Endodermal cell (in vitro differentiated cells): ENCODE measurements around the gene ACTRT3. TPM values are rescaled to one million over a fixed set of nuclear protein-coding genes. Genes with fewer than 3 reads are reported as not detected.

ENCODE experiments used
- DNase-seq: peaks from one replicate; pipeline ENCODE4 v3.0.0-alpha.2; 2017
- H3K27ac ChIP-seq: 2 replicates; pipeline ENCODE4 v1.5.1; 2013; ENCODE audit warnings: mild to moderate bottlenecking, low read depth, low read length, moderate library complexity
- H3K27me3 ChIP-seq: 2 replicates; pipeline ENCODE4 v1.6.1; 2013; ENCODE audit warnings: mild to moderate bottlenecking, low read length, moderate library complexity; ENCODE audit not compliant: insufficient read depth, control insufficient read depth, poor library complexity, severe bottlenecking
- H3K36me3 ChIP-seq: 2 replicates; pipeline ENCODE4 v1.7.0; 2013; ENCODE audit warnings: mild to moderate bottlenecking, low read length, moderate library complexity; ENCODE audit not compliant: control insufficient read depth, insufficient read depth
- H3K4me1 ChIP-seq: one replicate; pipeline ENCODE4 v1.7.0; 2013; ENCODE audit warnings: low read length; ENCODE audit not compliant: control insufficient read depth, insufficient read depth
- H3K4me3 ChIP-seq: 2 replicates; pipeline ENCODE4 v1.5.1; 2013; ENCODE audit warnings: mild to moderate bottlenecking, low read length, moderate library complexity
- H3K9ac ChIP-seq: 2 replicates; pipeline ENCODE4 v1.6.1; 2013; ENCODE audit warnings: mild to moderate bottlenecking, low read length, moderate library complexity; ENCODE audit not compliant: poor library complexity, severe bottlenecking; ENCODE audit errors: extremely low read depth
- H3K9me3 ChIP-seq: 2 replicates; pipeline ENCODE4 v1.6.1; 2013; ENCODE audit warnings: mild to moderate bottlenecking, low read length, moderate library complexity; ENCODE audit not compliant: control insufficient read depth
- H3K27ac Mint-ChIP-seq: 2 replicates; pipeline ENCODE4 v1.8.0; 2020; ENCODE audit warnings: mixed read lengths
- H3K27me3 Mint-ChIP-seq: 2 replicates; pipeline ENCODE4 v1.8.0; 2021; ENCODE audit warnings: mild to moderate bottlenecking, mixed read lengths; ENCODE audit not compliant: insufficient read depth
- H3K36me3 Mint-ChIP-seq: 2 replicates; pipeline ENCODE4 v1.8.0; 2020; ENCODE audit warnings: low read depth, mixed read lengths
- H3K4me1 Mint-ChIP-seq: 2 replicates; pipeline ENCODE4 v1.8.0; 2020; ENCODE audit warnings: mixed read lengths
- H3K4me3 Mint-ChIP-seq: 2 replicates; pipeline ENCODE4 v1.8.0; 2020; ENCODE audit warnings: mild to moderate bottlenecking, moderate library complexity, mixed read lengths
- H3K9me3 Mint-ChIP-seq: 2 replicates; pipeline ENCODE4 v1.8.0; 2020; ENCODE audit warnings: mild to moderate bottlenecking, mixed read lengths
- WGBS, 2 experiments: methylation state at CpG; one replicate each; pipeline versions ENCODE4 v1.1.5 to v1.1.7; 2013; ENCODE audit warnings: missing lambda C conversion rate in 2 of 2, mixed read lengths in 1 of 2; ENCODE audit not compliant: insufficient coverage in 1 of 2, insufficient read length in 1 of 2; 5-methylcytosine and 5-hydroxymethylcytosine counted together
- total RNA-seq, 2 donors: library from RNA; stranded (reverse); fragmentation: NEBNext Ultra II Directional in 1 of 2; extraction: Animal tissue kit (Norgen Biotek cat#: 25700) in 1 of 2; gene quantifications; 2 replicates in 1 of 2; 3 replicates in 1 of 2; pipeline ENCODE4 v1.2.1, GENCODE V29; 2021
- TF ChIP-seq, protein P1 (sequence below): fragments of 200-600 bp; sonication (generic); conservative IDR thresholded peaks from 2 replicates; pipeline ENCODE4 v1.5.0; 2021; ENCODE audit warnings: antibody characterized with exemption, mild to moderate bottlenecking

ACTRT3 gene
- total RNA-seq, 2 donors from 2014 or later, result 0.82 to 2.5 TPM

DNA sequence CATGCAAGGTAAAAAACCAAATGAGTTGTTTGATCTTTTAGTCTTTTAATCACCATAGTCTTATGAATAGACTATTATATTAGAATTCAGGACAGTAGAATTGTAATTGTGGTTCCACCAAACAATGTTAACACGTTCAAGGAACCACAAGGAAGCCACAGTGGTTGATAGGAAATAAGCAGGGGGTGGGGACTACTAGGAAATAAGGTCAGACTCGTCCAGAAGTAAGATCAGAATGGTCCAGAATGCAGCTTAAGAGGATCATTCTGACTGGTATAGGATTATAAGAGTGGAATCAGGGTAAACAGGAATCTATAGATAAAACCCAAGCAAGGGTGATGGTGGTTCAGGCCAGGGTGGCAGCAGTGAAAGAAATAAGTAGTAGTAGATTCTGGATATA lies 11.4 kb upstream of the ACTRT3 start:
- H3K27ac ChIP-seq, result no peak overlapping the region
- no peaks in the 10 kb centered on the region for H3K4me1 Mint-ChIP-seq
- TF ChIP-seq, protein P1, sequence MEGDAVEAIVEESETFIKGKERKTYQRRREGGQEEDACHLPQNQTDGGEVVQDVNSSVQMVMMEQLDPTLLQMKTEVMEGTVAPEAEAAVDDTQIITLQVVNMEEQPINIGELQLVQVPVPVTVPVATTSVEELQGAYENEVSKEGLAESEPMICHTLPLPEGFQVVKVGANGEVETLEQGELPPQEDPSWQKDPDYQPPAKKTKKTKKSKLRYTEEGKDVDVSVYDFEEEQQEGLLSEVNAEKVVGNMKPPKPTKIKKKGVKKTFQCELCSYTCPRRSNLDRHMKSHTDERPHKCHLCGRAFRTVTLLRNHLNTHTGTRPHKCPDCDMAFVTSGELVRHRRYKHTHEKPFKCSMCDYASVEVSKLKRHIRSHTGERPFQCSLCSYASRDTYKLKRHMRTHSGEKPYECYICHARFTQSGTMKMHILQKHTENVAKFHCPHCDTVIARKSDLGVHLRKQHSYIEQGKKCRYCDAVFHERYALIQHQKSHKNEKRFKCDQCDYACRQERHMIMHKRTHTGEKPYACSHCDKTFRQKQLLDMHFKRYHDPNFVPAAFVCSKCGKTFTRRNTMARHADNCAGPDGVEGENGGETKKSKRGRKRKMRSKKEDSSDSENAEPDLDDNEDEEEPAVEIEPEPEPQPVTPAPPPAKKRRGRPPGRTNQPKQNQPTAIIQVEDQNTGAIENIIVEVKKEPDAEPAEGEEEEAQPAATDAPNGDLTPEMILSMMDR, result no peak
- H3K4me3 Mint-ChIP-seq, result no peak overlapping the region
- no peak overlapping the region for H3K4me3 ChIP-seq
- H3K9me3 Mint-ChIP-seq, result no peaks in the 10 kb centered on the region
- no peak overlapping the region for H3K27ac Mint-ChIP-seq
- no peak overlapping the region for H3K9ac ChIP-seq
- no peaks in the 10 kb centered on the region for H3K4me1 ChIP-seq
- 93 to 97% methylated on average over 2 of the region's 2 CpGs for WGBS, 2 experiments
- H3K36me3 Mint-ChIP-seq, result peaks cover 53% of the 10 kb centered on the region
- peaks cover 93% of the 10 kb centered on the region for H3K36me3 ChIP-seq
- H3K9me3 ChIP-seq, result no peaks in the 10 kb centered on the region
- H3K27me3 ChIP-seq, result no peaks in the 10 kb centered on the region
- H3K27me3 Mint-ChIP-seq, result no peaks in the 10 kb centered on the region
- no peak for DNase-seq

DNA sequence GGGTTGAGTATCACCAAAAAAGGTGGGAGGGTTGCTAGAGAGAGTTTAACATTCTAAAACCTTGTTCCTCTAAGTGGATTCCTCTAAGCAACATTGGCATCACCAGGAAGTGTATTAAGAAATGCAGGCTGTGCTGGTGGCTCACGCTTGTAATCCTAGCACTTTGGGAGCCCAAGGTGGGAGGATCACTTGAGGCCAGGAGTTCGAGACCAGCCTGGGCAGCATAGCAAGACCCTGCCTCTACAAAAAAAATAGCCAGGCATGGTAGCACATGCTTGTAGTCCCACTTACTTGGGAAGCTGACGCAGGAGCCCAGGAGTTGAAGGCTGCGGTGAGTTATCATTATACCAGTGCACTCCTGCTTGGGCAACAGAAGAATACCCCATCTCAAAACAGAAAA lies 8.5 kb upstream of the ACTRT3 start:
- H3K27ac Mint-ChIP-seq, result no peak overlapping the region
- 50 to 68% methylated on average over 2 to 4 of the region's 4 CpGs for WGBS, 2 experiments
- Histone ChIP-seq H3K9me3 (no peaks in the 10 kb centered on the region), H3K27ac (no peak overlapping the region), H3K4me1 (no peaks in the 10 kb centered on the region), H3K9ac (no peak overlapping the region), H3K4me3 (no peak overlapping the region), H3K27me3 (no peaks in the 10 kb centered on the region), H3K36me3 (peaks cover 81% of the 10 kb centered on the region)
- H3K27me3 Mint-ChIP-seq, result no peaks in the 10 kb centered on the region
- no peaks in the 10 kb centered on the region for H3K9me3 Mint-ChIP-seq
- H3K4me1 Mint-ChIP-seq, result peaks cover 10% of the 10 kb centered on the region
- no peak for DNase-seq
- H3K36me3 Mint-ChIP-seq, result peaks cover 53% of the 10 kb centered on the region
- H3K4me3 Mint-ChIP-seq, result no peak overlapping the region
- TF ChIP-seq, protein P1, result no peak

DNA sequence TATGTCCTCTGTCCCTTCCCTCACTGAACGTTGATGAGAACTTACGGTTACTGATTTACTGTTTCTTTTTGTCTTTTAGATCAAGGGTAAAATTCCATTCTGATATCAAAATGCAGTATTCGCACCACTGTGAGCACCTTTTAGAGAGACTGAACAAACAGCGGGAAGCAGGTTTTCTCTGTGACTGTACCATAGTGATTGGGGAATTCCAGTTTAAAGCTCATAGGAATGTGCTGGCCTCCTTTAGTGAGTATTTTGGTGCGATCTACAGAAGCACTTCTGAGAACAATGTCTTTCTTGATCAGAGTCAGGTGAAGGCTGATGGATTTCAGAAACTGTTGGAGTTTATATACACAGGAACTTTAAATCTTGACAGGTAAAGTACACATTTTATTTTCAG lies 4.8 kb upstream of the ACTRT3 start:
- Histone ChIP-seq H3K4me1 (no peaks in the 10 kb centered on the region), H3K4me3 (peak overlapping the region; percentile 95), H3K27ac (no peak overlapping the region), H3K27me3 (no peaks in the 10 kb centered on the region), H3K9ac (peak overlapping the region; percentile 94), H3K9me3 (no peaks in the 10 kb centered on the region), H3K36me3 (peaks cover 46% of the 10 kb centered on the region)
- Mint-ChIP-seq H3K4me1 (peaks cover 12% of the 10 kb centered on the region), H3K27ac (peak overlapping the region; percentile 99), H3K4me3 (peak overlapping the region; percentile 94), H3K36me3 (peaks cover 27% of the 10 kb centered on the region), H3K9me3 (no peaks in the 10 kb centered on the region), H3K27me3 (no peaks in the 10 kb centered on the region)
- 68 to 69% methylated on average over 5 of the region's 5 CpGs for WGBS, 2 experiments
- no peak for DNase-seq
- TF ChIP-seq, protein P1, result no peak
